PC-3 (cell line): ENCODE measurements around the gene OR5K4. TPM values are rescaled to one million over a fixed set of nuclear protein-coding genes. Genes with fewer than 3 reads are reported as not detected.

Experiments used
- ATAC-seq: fragments of 200-7000 bp; cut with Tn5 transposase; 2 replicates; pipeline ENCODE4 v1.9.1; 2020; ENCODE audit warnings: mild to moderate bottlenecking, moderate library complexity
- BruUV-seq: library from RNA; stranded (reverse); fragments of 400-500 nt; replicated peaks from 2 replicates; lab custom pipeline; 2021; lab: Mats Ljungman, UMichigan
- CTCF ChIA-PET: fragments of 300-600 bp; sonication (Branson Sonifier 250); formaldehyde crosslinking; loops from one replicate; lab custom pipeline; 2022; ENCODE audit warnings: antibody characterized with exemption; lab: Charles Lee
- POLR2A ChIA-PET: fragments of 300-600 bp; sonication (Branson Sonifier 250); formaldehyde crosslinking; loops from one replicate; lab custom pipeline; 2022; ENCODE audit warnings: antibody characterized with exemption; ENCODE audit not compliant: unreplicated experiment; lab: Charles Lee
- DNase-seq: peaks from one replicate; pipeline ENCODE4 v3.0.0-alpha.2; 2015
- H2AFZ ChIP-seq: fragments of 300-600 bp; sonication (generic); 2 replicates; pipeline ENCODE4 v1.6.0; 2016; ENCODE audit warnings: antibody characterized with exemption, low read length
- H3F3A ChIP-seq: fragments of 300-600 bp; sonication (generic); one replicate; pipeline ENCODE4 v1.6.0; 2017; ENCODE audit warnings: antibody characterized with exemption, low read length, control low read depth, mild to moderate bottlenecking; ENCODE audit not compliant: unreplicated experiment
- H3K27ac ChIP-seq: fragments of 300-600 bp; sonication (generic); 2 replicates; pipeline ENCODE4 v1.5.1; 2016; ENCODE audit warnings: mild to moderate bottlenecking, low read length
- H3K27me3 ChIP-seq: fragments of 300-600 bp; sonication (generic); 2 replicates; pipeline ENCODE4 v1.6.1; 2016; ENCODE audit warnings: low read length, mixed read lengths
- H3K36me3 ChIP-seq: fragments of 300-600 bp; sonication (generic); 2 replicates; pipeline ENCODE4 v1.6.1; 2016; ENCODE audit warnings: low read depth, mixed run types, low read length, mixed read lengths
- H3K4me1 ChIP-seq: fragments of 300-600 bp; sonication (generic); 2 replicates; pipeline ENCODE4 v1.5.1; 2016; ENCODE audit warnings: low read length; ENCODE audit not compliant: insufficient read depth
- H3K4me2 ChIP-seq: fragments of 300-600 bp; sonication (generic); 2 replicates; pipeline ENCODE4 v1.6.0; 2016; ENCODE audit warnings: low read length
- H3K4me3 ChIP-seq: fragments of 300-600 bp; sonication (generic); 2 replicates; pipeline ENCODE4 v1.5.1; 2016; ENCODE audit warnings: mild to moderate bottlenecking, low read length, mixed read lengths
- H3K79me2 ChIP-seq: fragments of 300-600 bp; sonication (generic); 2 replicates; pipeline ENCODE4 v1.6.1; 2017; ENCODE audit warnings: low read length, mixed read lengths
- H3K9ac ChIP-seq: fragments of 300-600 bp; sonication (generic); 2 replicates; pipeline ENCODE4 v1.6.0; 2016; ENCODE audit warnings: mild to moderate bottlenecking, low read length
- H3K9me2 ChIP-seq: fragments of 300-600 bp; sonication (generic); replicated peaks from 2 replicates; pipeline ENCODE4 v1.6.1; 2016; ENCODE audit warnings: mixed run types, low read length, mixed read lengths
- H3K9me3 ChIP-seq: fragments of 300-600 bp; sonication (generic); 2 replicates; pipeline ENCODE4 v1.6.1; 2016; ENCODE audit warnings: low read length, mixed read lengths
- H4K20me1 ChIP-seq: fragments of 300-600 bp; sonication (generic); 2 replicates; pipeline ENCODE4 v1.6.1; 2016; ENCODE audit warnings: low read length, mixed read lengths
- EZH2 ChIP-seq: fragments of 300-600 bp; sonication (generic); IDR thresholded peaks from one replicate; pipeline ENCODE4 v1.6.1; 2017; ENCODE audit warnings: antibody characterized with exemption, mild to moderate bottlenecking, low read length; ENCODE audit not compliant: unreplicated experiment
- EZH2phosphoT487 ChIP-seq: fragments of 300-600 bp; sonication (generic); IDR thresholded peaks from 2 replicates; pipeline ENCODE4 v1.6.1; 2018; ENCODE audit warnings: mild to moderate bottlenecking, antibody characterized with exemption, low read length, borderline replicate concordance
- intact Hi-C: fragments of 100-400 bp; cut with micrococcal nuclease; formaldehyde crosslinking; loops from 2 replicates; pipeline ENCODE4 v1.9.0; 2023
- total RNA-seq: library from RNA; depleted of rRNA; stranded (reverse); fragments of >200 nt; gene quantifications from 2 replicates; pipeline ENCODE4 v1.2.3, GENCODE V29; 2014
- TF ChIP-seq, protein P1 (sequence below): fragments of 300-600 bp; sonication (generic); conservative IDR thresholded peaks from 2 replicates; pipeline ENCODE4 v1.5.1; 2017; ENCODE audit warnings: antibody characterized with exemption, low read depth, mild to moderate bottlenecking, low read length

The OR5K4 gene
- total RNA-seq, 1 experiment from 2014 or later = not detected

- DNase-seq = peak; percentile 73
- H3K9me3 ChIP-seq = no peaks in the 10 kb centered on the region
- CTCF ChIA-PET = interaction anchor here (0.5 to 0.8 kb wide), 3 partner anchors 24 to 294 kb away, joined by 3 read pairs; no protein-coding TSS in a partner anchor
- peak overlapping the region; percentile 32; the same call in 1 of the 2 replicates for H2AFZ ChIP-seq
- intact Hi-C loops = loop anchor here (1.0 to 10.0 kb wide), 4 partner anchors 141 to 535 kb away; no protein-coding TSS in a partner anchor
- ATAC-seq = peak; percentile 78
- no peak overlapping the region for H3K9ac ChIP-seq
- POLR2A ChIA-PET = no interaction called here
- H3K4me2 ChIP-seq = no peak overlapping the region
- no peaks in the 10 kb centered on the region for H3K9me2 ChIP-seq
- no peaks in the 10 kb centered on the region for H4K20me1 ChIP-seq
- H3K27ac ChIP-seq = no peak overlapping the region
- H3K4me3 ChIP-seq = no peak overlapping the region
- BruUV-seq = no TSS peak
- H3K79me2 ChIP-seq = no peaks in the 10 kb centered on the region
- H3K27me3 ChIP-seq = peaks cover 42% of the 10 kb centered on the region
- no peak for TF ChIP-seq EZH2
- TF ChIP-seq, protein P1, sequence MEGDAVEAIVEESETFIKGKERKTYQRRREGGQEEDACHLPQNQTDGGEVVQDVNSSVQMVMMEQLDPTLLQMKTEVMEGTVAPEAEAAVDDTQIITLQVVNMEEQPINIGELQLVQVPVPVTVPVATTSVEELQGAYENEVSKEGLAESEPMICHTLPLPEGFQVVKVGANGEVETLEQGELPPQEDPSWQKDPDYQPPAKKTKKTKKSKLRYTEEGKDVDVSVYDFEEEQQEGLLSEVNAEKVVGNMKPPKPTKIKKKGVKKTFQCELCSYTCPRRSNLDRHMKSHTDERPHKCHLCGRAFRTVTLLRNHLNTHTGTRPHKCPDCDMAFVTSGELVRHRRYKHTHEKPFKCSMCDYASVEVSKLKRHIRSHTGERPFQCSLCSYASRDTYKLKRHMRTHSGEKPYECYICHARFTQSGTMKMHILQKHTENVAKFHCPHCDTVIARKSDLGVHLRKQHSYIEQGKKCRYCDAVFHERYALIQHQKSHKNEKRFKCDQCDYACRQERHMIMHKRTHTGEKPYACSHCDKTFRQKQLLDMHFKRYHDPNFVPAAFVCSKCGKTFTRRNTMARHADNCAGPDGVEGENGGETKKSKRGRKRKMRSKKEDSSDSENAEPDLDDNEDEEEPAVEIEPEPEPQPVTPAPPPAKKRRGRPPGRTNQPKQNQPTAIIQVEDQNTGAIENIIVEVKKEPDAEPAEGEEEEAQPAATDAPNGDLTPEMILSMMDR = peak; percentile 87
- 0 out of 2 replicates have a peak, but pooled peaks cover 4% of the 10 kb centered on the region for H3K4me1 ChIP-seq
- H3F3A ChIP-seq = no peaks in the 10 kb centered on the region
- no peaks in the 10 kb centered on the region for H3K36me3 ChIP-seq
Observed at GRCh38 chr3:98329392-98330124, 24.1 kb upstream of the OR5K4 start.

GRCh38 chr3:98331329-98331728 is 22.3 kb upstream of the OR5K4 start:
- Histone ChIP-seq H4K20me1 (no peaks in the 10 kb centered on the region), H3K9me3 (no peaks in the 10 kb centered on the region), H3K36me3 (no peaks in the 10 kb centered on the region), H3K27me3 (peaks cover 48% of the 10 kb centered on the region), H3K4me3 (no peak overlapping the region), H3K79me2 (no peaks in the 10 kb centered on the region), H3K27ac (no peak overlapping the region), H3K9ac (no peak overlapping the region), H3F3A (no peaks in the 10 kb centered on the region), H3K9me2 (no peaks in the 10 kb centered on the region), H3K4me1 (no peaks in the 10 kb centered on the region), H3K4me2 (no peak overlapping the region), H2AFZ (no peak overlapping the region)
- ATAC-seq (no peak), DNase-seq (no peak)
- CTCF ChIA-PET = no interaction called here
- TF ChIP-seq, protein P1 = no peak
- TF ChIP-seq EZH2 (no peak), EZH2phosphoT487 (no peak)
- no TSS peak for BruUV-seq
- POLR2A ChIA-PET = no interaction called here
- intact Hi-C loops = no loop called here

DNA sequence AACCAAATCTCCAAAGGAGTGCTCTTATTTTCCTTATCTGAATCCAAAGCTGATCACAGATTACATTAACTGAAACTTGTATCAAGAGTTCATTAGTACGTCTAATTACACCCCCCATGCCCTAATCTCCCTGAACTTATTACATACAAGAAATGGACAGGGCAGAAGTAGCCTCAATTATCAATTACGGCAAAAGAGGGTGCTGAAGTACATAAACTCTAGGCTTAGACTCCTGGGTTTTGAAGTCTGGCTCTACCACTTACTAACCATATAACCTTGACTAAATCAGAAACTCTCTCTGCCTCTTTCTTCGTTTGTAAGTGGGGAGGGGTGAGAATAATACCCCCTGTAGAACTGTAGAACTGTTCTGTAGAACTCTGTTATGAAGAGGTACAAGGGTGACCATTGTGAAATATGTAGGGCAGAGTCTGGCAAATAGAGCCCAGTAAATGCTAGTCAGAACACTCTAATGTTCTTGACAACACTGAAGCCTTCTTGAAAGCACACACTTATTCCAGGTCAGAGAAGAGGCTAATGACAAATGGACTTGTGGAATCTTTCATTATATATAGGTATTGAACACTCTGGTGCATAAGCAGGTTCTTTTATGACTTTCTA is 19.6 kb upstream of the OR5K4 start:
- ATAC-seq (0 out of 2 replicates have a peak, but pooled peaks have one; percentile 14), DNase-seq (no peak)
- H3K9ac ChIP-seq = no peak overlapping the region
- H3K9me3 ChIP-seq = no peaks in the 10 kb centered on the region
- no peak overlapping the region for H2AFZ ChIP-seq
- H3K79me2 ChIP-seq = no peaks in the 10 kb centered on the region
- ChIA-PET POLR2A (no interaction called here), CTCF (no interaction called here)
- H3K4me3 ChIP-seq = no peak overlapping the region
- TF ChIP-seq EZH2phosphoT487 = no peak
- no TSS peak for BruUV-seq
- no peak overlapping the region for H3K27ac ChIP-seq
- no peak overlapping the region for H3K4me2 ChIP-seq
- H3F3A ChIP-seq = no peaks in the 10 kb centered on the region
- H3K4me1 ChIP-seq = no peaks in the 10 kb centered on the region
- no peaks in the 10 kb centered on the region for H3K9me2 ChIP-seq
- H4K20me1 ChIP-seq = no peaks in the 10 kb centered on the region
- peaks cover 62% of the 10 kb centered on the region for H3K27me3 ChIP-seq
- intact Hi-C loops = no loop called here
- no peaks in the 10 kb centered on the region for H3K36me3 ChIP-seq
